ENCODE results near the gene TBX6.
"Not testable (repeated sequence)": the region's sequence is repeated elsewhere in the genome, so short reads cannot be mapped to it uniquely, and the experiment has no call there.

TBX6 gene

GRCh38 chr16:30066761-30067583 lies 24.8 kb downstream of the TBX6 start:
- DNase-seq (ENCODE audit: low read depth in 2 of 3, low spot score in 1 of 3), result no peak

- DNase-seq (ENCODE audit: low read depth in 2 of 3, low spot score in 1 of 3), result peak in 1 of 3 donors; percentile 22
Observed at GRCh38 chr16:30065943-30066760, 25.6 kb downstream of the TBX6 start.

GRCh38 chr16:30065102-30065942 lies 26.4 kb downstream of the TBX6 start, which contains the start of gene ALDOA:
Gene ALDOA (plus strand): TSS chr16:30065760. CDS start chr16:30066898, 1,138 bp downstream.
- peak; percentile 96 to 97 (median 97) for DNase-seq (ENCODE audit: low read depth in 2 of 3, low spot score in 1 of 3)

- no peak for DNase-seq (ENCODE audit: low read depth in 2 of 3, low spot score in 1 of 3)
Observed at GRCh38 chr16:30064729-30065101, 27.0 kb downstream of the TBX6 start.

GRCh38 chr16:30063893-30064728 lies 27.6 kb downstream of the TBX6 start:
- DNase-seq (ENCODE audit: low read depth in 2 of 3, low spot score in 1 of 3), result peak; percentile 57 to 65 (median 63)

GRCh38 chr16:30063278-30063892 lies 28.3 kb downstream of the TBX6 start:
- DNase-seq (ENCODE audit: low read depth in 2 of 3, low spot score in 1 of 3), result no peak

- no peak for DNase-seq (ENCODE audit: low read depth in 2 of 3, low spot score in 1 of 3)
Observed at GRCh38 chr16:30060836-30061554, 30.7 kb downstream of the TBX6 start.

- DNase-seq (ENCODE audit: low read depth in 2 of 3, low spot score in 1 of 3), result no peak
Observed at GRCh38 chr16:30060346-30060745, 31.4 kb downstream of the TBX6 start.

GRCh38 chr16:30054959-30055553 lies 36.7 kb downstream of the TBX6 start:
- DNase-seq (ENCODE audit: low read depth in 2 of 3, low spot score in 1 of 3), result peak in 2 of 3 donors; percentile 57 to 59

- no peak for DNase-seq (ENCODE audit: low read depth in 2 of 3, low spot score in 1 of 3)
Observed at GRCh38 chr16:30054451-30054850, 37.3 kb downstream of the TBX6 start.

GRCh38 chr16:30053376-30054015 lies 38.2 kb downstream of the TBX6 start:
- DNase-seq (ENCODE audit: low read depth in 2 of 3, low spot score in 1 of 3), result no peak

GRCh38 chr16:30052671-30053372 lies 38.9 kb downstream of the TBX6 start:
- peak; percentile 86 to 94 (median 92) for DNase-seq (ENCODE audit: low read depth in 2 of 3, low spot score in 1 of 3)

- DNase-seq (ENCODE audit: low read depth in 2 of 3, low spot score in 1 of 3), result no peak
Observed at GRCh38 chr16:30051518-30051917, 40.2 kb downstream of the TBX6 start.

- DNase-seq (ENCODE audit: low read depth in 2 of 3, low spot score in 1 of 3), result no peak
Observed at GRCh38 chr16:30049871-30050270, 41.9 kb downstream of the TBX6 start.

- DNase-seq (ENCODE audit: low read depth in 2 of 3, low spot score in 1 of 3), result no peak
Observed at GRCh38 chr16:30046588-30046987, 45.1 kb downstream of the TBX6 start.

GRCh38 chr16:30046178-30046577 lies 45.5 kb downstream of the TBX6 start:
- no peak for DNase-seq (ENCODE audit: low read depth in 2 of 3, low spot score in 1 of 3)

- DNase-seq (ENCODE audit: low read depth in 2 of 3, low spot score in 1 of 3), result no peak
Observed at GRCh38 chr16:30041841-30042240, 49.9 kb downstream of the TBX6 start.

GRCh38 chr16:30040690-30041089 lies 51.0 kb downstream of the TBX6 start:
- DNase-seq (ENCODE audit: low read depth in 2 of 3, low spot score in 1 of 3), result not testable (repeated sequence)
